Measurements from ENCODE around the gene NFYB.

The NFYB gene

DNA sequence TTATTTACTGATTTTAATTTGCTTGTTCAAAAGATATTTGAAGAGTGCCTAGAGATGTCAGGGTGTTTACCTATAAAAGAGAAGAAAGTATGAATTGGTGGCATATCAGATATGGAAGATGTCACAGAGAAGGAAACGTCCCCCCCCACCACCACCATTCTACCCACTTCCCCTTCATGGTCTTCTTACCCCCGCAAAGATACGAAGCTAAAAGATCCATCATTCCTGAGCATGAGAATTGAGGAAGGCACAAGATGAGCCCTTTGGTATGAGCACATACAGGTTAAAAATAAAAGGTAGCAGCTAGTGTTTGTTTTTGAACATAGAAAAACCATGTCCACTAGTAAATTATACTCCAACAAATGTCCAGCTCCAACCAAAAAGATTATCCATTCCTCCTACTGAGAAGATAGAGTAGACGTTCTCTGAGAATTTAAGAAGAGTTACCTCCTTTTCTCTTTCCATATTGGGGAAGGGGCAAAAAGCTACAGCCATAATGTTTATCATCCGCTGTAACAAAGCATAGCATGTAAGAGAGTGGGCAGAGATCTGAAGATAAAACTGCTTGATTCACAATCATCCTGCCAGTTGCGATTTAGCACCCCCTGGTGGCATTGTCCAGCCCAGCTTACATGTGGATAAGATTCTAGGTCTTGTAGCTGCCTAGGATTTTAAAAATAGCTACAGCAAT, 29.1 kb downstream of the NFYB start:
- no peak overlapping the region for H3K4me3 ChIP-seq (ENCODE audit: low read depth, low read length)
- in situ Hi-C loops (cut with HindIII; ENCODE audit: low sequenced_read_pairs) = no loop called here
- peak; percentile 96 for TF ChIP-seq CTCF (IDR thresholded peaks at IDR 0.05; ENCODE audit: low read depth, low read length, missing control alignments)
- peak; percentile 81 for DNase-seq (ENCODE audit: low read depth)

DNA sequence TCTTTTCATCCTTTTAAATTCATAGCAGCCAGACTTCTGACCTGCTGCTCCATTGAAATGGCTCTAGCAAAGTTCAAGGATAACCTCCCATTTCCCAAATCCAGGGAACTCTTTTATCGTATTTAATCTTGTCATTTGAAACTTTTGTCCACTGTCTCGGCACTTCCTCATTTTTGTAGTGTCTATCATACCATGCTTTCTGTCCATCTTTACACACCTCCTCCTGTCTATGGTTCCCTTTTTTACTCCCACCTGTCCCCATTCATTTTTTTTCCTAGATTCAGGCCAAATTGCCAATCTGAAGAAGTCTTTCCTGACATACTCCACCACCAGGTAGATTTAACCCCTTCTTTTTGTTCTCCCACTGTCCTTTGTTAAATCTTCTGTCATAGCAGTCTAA, 31.0 kb downstream of the NFYB start:
- no peak for TF ChIP-seq CTCF (IDR thresholded peaks at IDR 0.05; ENCODE audit: low read depth, low read length, missing control alignments)
- no peak for DNase-seq (ENCODE audit: low read depth)
- no peak overlapping the region for H3K4me3 ChIP-seq (ENCODE audit: low read depth, low read length)
- in situ Hi-C loops (cut with HindIII; ENCODE audit: low sequenced_read_pairs) = no loop called here

DNA sequence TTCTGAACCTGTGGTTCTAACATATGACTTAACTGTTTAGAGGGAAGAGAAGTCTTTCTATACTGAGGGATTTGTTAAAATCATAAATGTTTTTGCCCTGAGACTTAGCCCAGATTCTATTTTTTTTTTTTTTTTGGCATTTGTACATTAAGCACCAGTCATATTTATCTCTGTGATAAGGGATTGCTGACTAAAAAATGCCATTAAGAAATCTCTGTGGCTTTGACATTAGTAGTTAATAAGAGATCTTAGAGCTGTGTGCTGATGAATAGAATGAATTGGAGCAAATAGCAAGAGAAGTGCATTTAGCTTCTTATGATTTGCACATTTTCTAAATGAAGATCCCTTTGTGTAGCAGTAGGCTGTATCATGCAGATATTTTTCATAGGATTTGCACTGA, 32.5 kb downstream of the NFYB start:
- no peak overlapping the region for H3K4me3 ChIP-seq (ENCODE audit: low read depth, low read length)
- no peak for TF ChIP-seq CTCF (IDR thresholded peaks at IDR 0.05; ENCODE audit: low read depth, low read length, missing control alignments)
- in situ Hi-C loops (cut with HindIII; ENCODE audit: low sequenced_read_pairs) = no loop called here
- DNase-seq (ENCODE audit: low read depth) = no peak

GRCh38 chr12:104097954-104098353, 40.1 kb downstream of the NFYB start:
- no peak overlapping the region for H3K4me3 ChIP-seq (ENCODE audit: low read depth, low read length)
- in situ Hi-C loops (cut with HindIII; ENCODE audit: low sequenced_read_pairs) = no loop called here
- no peak for DNase-seq (ENCODE audit: low read depth)
- no peak for TF ChIP-seq CTCF (IDR thresholded peaks at IDR 0.05; ENCODE audit: low read depth, low read length, missing control alignments)

DNA sequence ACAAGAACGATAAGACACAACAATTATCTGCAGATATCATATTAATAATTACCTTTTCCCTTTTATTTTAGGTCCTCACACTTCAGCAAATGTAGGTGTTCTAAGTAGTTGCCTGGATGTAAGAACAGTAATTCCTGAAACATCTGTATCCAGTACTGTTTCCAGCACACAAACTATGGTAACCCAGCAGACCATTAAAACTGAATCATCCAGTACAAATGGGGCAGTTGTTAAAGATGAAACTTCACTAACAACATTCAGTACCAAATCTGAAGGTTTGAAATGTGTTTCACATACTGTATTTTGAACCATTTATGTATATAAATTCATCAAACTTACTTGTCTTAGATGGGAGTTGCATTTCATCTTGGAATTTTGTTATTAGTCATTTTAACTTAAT, 42.7 kb downstream of the NFYB start:
- TF ChIP-seq CTCF (IDR thresholded peaks at IDR 0.05; ENCODE audit: low read depth, low read length, missing control alignments) = no peak
- DNase-seq (ENCODE audit: low read depth) = no peak
- H3K4me3 ChIP-seq (ENCODE audit: low read depth, low read length) = no peak overlapping the region
- in situ Hi-C loops (cut with HindIII; ENCODE audit: low sequenced_read_pairs) = no loop called here

DNA sequence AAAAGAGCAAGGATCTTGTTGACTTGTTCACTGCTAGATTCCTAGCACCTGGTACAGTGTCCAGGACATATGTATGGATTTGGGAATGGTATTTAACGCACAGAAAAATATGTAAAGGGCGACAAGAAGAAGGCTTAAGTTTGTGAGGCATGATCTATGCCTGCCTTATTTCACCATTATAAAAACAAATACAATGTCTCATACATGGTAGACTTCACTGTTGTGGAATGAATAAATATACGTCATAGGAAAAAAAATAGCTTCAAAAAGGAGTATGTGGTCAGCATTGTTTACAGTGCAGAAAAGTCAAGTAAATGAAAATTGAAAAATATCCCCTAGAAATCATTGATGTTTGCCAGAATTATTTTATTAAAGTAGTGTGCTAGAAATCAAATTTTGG, 43.7 kb downstream of the NFYB start:
- TF ChIP-seq CTCF (IDR thresholded peaks at IDR 0.05; ENCODE audit: low read depth, low read length, missing control alignments) = no peak
- no peak for DNase-seq (ENCODE audit: low read depth)
- in situ Hi-C loops (cut with HindIII; ENCODE audit: low sequenced_read_pairs) = no loop called here
- no peak overlapping the region for H3K4me3 ChIP-seq (ENCODE audit: low read depth, low read length)

Measured in astrocyte of the cerebellum (primary cell).